22Rv1 (cell line): ENCODE data around the gene SLC13A3.

ENCODE experiments used
- CTCF ChIP-seq: fragments of 450-650 bp; IDR thresholded peaks from 2 replicates; pipeline ENCODE4 v1.5.1; 2017; ENCODE audit warnings: mild to moderate bottlenecking
- ZFX ChIP-seq: fragments of 450-650 bp; IDR thresholded peaks from 2 replicates; pipeline ENCODE4 v1.6.1; 2017; ENCODE audit warnings: antibody characterized with exemption, borderline replicate concordance

- TF ChIP-seq CTCF (no peak), ZFX (no peak)
Observed at GRCh38 chr20:46641424-46641823, 9.8 kb downstream of the SLC13A3 start.
